ENCODE measurements around the gene TMEM132D. TPM values are rescaled to one million over a fixed set of nuclear protein-coding genes. Genes with fewer than 3 reads are reported as not detected.

Gene TMEM132D
- total and polyA plus RNA-seq, 2 donors (not counting 3 experiments of a cell fraction or from before 2014, with no cell fraction given), result not detected

DNA sequence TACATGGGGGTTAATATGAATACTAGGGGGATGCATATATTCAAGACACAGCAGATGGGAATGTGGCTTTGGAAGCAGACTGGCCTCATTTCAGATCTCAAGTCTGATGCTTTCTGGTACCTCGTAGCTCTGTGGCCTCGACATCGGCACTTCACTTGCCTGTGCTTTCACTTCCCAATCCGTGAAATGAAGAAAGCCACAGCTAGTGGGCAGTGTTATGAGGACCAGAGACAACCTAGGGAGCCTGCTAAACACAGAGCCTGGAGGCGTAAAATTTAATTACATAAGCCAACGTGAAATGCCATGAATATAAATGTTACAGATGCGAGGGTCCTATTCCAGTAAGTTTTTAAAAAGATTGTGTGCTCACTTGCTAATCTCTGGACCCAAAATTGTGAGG lies 286.0 kb downstream of the TMEM132D start:
- H3K27ac ChIP-seq (ENCODE audit: insufficient read depth, low read depth, low read length), result no peak overlapping the region
- BruUV-seq (replicated peaks), result no TSS peak
- FAIRE-seq, result no peak
- no peaks in the 10 kb centered on the region for H3K27me3 ChIP-seq (ENCODE audit: control insufficient read depth in 2 of 2, insufficient read depth in 2 of 2, low read length in 2 of 2)
- H3K4me3 ChIP-seq (replicated peaks in 1 of 3; ENCODE audit: insufficient read depth in 1 of 3, low read depth in 1 of 3, low read length in 3 of 3), result no peak overlapping the region
- H3K9me1 ChIP-seq (replicated peaks; ENCODE audit: control insufficient read depth, extremely low read depth, insufficient read depth, low read length), result no peaks in the 10 kb centered on the region
- no peaks in the 10 kb centered on the region for H3K4me1 ChIP-seq (ENCODE audit: control insufficient read depth, extremely low read depth, insufficient read depth, low read length)
- DNase-seq (ENCODE audit: low read depth, low spot score), result no peak
- intact Hi-C loops (cut with micrococcal nuclease) (no loop called here), dilution Hi-C loops (cut with MboI; ENCODE audit: extremely low pct_ligation_motif_present, low sequenced_read_pairs) (no loop called here)
- H3K36me3 ChIP-seq (ENCODE audit: control insufficient read depth in 2 of 2, extremely low read depth in 1 of 2, insufficient read depth in 2 of 2, low read length in 2 of 2), result no peaks in the 10 kb centered on the region
- TF ChIP-seq JUN (IDR thresholded peaks at IDR 0.05; ENCODE audit: borderline replicate concordance, insufficient read depth, insufficient read length, low read depth) (no peak), MYC (IDR thresholded peaks at IDR 0.05; ENCODE audit: low read depth, low read length) (no peak), POLR2A (IDR thresholded peaks at IDR 0.05; ENCODE audit: low read depth, low read length) (no peak), GATA2 (IDR thresholded peaks at IDR 0.05; ENCODE audit: insufficient read depth, insufficient read length, low read depth, low read length) (no peak), EZH2 (IDR thresholded peaks at IDR 0.05; ENCODE audit: borderline replicate concordance, low read depth, low read length, severe bottlenecking) (no peak), FOS (IDR thresholded peaks at IDR 0.05; ENCODE audit: borderline replicate concordance, insufficient read depth, low read length) (no peak), POLR2AphosphoS5 (IDR thresholded peaks at IDR 0.05; ENCODE audit: insufficient read depth, low read depth, low read length) (no peak)
- TF ChIP-seq, protein P1, sequence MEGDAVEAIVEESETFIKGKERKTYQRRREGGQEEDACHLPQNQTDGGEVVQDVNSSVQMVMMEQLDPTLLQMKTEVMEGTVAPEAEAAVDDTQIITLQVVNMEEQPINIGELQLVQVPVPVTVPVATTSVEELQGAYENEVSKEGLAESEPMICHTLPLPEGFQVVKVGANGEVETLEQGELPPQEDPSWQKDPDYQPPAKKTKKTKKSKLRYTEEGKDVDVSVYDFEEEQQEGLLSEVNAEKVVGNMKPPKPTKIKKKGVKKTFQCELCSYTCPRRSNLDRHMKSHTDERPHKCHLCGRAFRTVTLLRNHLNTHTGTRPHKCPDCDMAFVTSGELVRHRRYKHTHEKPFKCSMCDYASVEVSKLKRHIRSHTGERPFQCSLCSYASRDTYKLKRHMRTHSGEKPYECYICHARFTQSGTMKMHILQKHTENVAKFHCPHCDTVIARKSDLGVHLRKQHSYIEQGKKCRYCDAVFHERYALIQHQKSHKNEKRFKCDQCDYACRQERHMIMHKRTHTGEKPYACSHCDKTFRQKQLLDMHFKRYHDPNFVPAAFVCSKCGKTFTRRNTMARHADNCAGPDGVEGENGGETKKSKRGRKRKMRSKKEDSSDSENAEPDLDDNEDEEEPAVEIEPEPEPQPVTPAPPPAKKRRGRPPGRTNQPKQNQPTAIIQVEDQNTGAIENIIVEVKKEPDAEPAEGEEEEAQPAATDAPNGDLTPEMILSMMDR (IDR thresholded peaks at IDR 0.05; ENCODE audit: extremely low read depth in 1 of 2, insufficient read depth in 1 of 2, low read depth in 1 of 2, low read length in 2 of 2), result no peak
- TF ChIP-seq, protein P2, sequence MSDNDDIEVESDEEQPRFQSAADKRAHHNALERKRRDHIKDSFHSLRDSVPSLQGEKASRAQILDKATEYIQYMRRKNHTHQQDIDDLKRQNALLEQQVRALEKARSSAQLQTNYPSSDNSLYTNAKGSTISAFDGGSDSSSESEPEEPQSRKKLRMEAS (IDR thresholded peaks at IDR 0.05; ENCODE audit: insufficient read depth, insufficient read length), result no peak
- POLR2A ChIA-PET, result no interaction called here
- no peaks in the 10 kb centered on the region for H3K79me2 ChIP-seq (ENCODE audit: control insufficient read depth, insufficient read depth, low read length)
- no peak overlapping the region for H3K4me2 ChIP-seq (ENCODE audit: insufficient read depth, low read length)
- no peaks in the 10 kb centered on the region for H4K20me1 ChIP-seq (replicated peaks; ENCODE audit: control insufficient read depth, extremely low read depth, insufficient read depth, low read length)
- no peak overlapping the region for H2AFZ ChIP-seq (ENCODE audit: low read depth, low read length)
- H3K9ac ChIP-seq (replicated peaks; ENCODE audit: extremely low read depth, insufficient read depth, low read length), result no peak overlapping the region
- CTCF ChIA-PET, result no interaction called here
- peaks cover 12% of the 10 kb centered on the region for H3K9me3 ChIP-seq (replicated peaks; ENCODE audit: control insufficient read depth, insufficient read depth, low read length)
